CD4-positive, alpha-beta T cell treated with Interleukin-4 for 1 hour (primary cell): ENCODE results near the gene SLC38A9.
A peak's percentile ranks its signal among the peaks of the same experiment; 100 is the strongest.
"Not testable (repeated sequence)": the region's sequence is repeated elsewhere in the genome, so short reads cannot be mapped to it uniquely, and the experiment has no call there.

Experiments used
- DNase-seq, 2 donors: peaks; one replicate each; pipeline ENCODE4 v3.0.0-alpha.2; 2020 to 2022

The SLC38A9 gene

DNA sequence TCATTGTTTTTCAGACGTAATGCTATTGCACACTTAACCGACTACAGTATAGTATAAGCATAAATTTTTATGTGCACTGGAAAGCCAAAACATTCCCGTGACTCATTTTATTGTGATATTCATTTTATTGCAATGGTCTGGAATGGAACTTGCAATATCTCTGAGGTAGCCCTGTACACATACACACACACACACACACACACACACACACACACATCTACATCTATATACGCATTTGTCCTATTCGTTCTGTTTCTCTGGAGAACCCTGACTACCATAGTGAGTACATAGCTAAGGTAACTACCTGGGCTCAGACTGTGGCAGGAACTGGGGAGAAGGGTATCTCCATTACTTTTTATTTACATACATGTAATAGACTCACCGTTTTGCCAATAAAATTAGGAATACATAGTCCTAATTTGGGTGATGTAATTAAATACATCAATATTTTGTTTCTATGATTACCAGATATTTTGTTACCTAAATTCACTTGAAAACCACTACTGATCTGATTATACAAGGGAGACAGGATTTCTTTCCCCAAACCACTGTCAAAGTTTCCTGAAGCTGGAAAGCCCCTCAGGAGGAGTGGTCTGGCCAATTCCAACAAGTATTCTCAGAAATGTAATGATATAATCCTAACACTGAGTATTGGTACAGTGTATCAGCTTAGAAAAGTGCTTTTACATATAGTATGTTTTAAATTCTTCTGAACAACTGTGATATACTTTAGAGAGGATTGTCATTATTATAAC is 103.4 kb downstream of the SLC38A9 start:
- no peak for DNase-seq

DNA sequence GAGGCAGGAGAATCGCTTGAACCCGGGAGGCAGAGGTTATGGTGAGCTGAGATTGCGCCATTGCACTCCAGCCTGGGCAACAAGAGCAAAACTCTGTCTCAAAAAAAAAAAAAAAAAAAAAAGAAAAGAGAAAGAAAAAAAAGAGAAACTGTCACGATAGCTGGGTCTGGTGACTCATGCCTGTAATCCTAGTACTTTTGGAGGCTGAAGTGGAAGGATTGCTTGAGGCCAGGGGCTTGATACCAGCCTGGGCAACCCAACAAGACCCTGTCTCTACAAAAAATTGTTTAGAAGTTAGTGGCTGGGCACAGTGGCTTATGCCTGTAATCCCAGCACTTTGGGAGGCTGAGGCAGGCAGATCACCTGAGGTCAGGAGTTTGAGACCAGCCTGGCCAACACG is 104.8 kb downstream of the SLC38A9 start:
- not testable (repeated sequence) for DNase-seq

DNA sequence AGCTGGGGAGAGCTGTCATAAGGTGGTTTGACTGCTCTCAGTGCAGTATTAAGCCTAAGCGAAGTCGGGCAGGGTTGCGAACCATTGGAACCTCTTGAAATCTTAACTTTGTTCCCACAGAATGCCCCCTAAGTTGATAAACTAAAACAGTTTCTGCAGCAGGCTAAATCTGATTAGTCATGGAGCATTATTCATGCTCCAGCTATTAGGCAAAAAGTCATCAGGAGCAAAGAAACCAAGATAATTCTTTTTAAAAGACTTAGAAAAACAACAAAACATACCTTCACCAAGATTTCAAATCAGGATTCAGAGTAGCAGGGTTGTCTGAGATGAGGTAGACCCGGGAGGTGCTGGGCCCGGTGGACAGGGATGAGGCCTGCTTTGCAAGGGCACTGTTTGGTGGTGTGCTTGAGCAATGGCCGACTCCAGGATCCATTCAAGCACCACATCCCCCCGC is 107.5 kb downstream of the SLC38A9 start:
- no peak for DNase-seq

DNA sequence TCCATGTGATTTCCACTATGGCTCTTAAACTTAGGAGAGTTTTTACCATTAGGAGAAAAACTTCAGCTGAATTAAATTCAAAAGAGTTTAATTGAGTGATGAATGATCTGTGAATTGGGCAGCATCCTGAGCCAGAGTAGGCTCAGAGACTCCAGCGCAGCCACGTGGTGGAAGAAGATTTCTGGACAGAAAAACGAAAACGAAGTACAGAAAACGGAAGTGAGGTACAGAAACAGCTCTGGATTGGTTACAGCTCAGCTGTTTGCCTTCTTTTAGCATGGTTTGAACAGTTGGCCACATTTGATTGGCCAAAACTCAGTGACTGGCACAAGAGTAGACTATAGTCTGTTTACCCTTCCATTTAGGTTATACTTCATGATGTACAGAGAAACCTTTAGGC is 108.2 kb downstream of the SLC38A9 start:
- no peak for DNase-seq

DNA sequence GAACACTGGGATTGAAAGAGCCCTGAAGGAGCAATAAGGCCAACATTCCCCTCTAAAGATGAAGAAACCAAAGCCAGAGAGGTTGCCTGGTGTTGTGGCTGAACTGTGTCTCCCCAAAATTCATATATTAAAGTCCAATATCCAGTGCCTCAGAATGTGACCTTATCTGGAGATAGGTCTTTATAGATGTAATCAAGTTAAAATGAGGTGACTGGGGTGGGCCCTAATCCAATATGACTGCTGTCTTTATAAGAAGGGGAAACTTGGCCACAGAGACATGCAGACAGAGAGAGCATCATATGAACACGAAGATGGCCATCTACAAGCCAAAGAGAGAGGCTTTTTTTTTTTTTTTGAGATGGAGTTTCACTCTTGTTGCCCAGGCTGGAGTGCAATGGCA is 110.5 kb downstream of the SLC38A9 start:
- DNase-seq = no peak

DNA sequence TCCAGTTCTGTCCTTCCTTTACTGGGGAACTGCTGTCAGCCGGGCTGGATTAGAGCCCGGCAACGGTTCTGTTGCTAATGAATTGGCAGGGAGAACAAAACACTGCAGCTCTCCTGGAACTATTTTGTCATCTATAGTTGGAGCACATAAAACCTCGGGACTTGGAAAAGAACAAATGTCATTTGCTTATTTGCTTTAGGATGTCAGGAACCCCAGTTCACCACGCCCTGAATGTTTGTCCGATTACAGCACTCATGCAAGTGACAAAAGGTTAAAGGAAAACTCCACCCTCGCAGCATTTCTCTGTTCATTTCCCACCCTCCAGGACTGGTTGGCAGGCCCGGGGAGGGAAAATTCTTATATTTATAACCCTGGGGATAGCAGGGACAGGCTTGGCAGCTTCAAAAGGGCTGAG is 110.9 kb downstream of the SLC38A9 start:
- DNase-seq = no peak

DNA sequence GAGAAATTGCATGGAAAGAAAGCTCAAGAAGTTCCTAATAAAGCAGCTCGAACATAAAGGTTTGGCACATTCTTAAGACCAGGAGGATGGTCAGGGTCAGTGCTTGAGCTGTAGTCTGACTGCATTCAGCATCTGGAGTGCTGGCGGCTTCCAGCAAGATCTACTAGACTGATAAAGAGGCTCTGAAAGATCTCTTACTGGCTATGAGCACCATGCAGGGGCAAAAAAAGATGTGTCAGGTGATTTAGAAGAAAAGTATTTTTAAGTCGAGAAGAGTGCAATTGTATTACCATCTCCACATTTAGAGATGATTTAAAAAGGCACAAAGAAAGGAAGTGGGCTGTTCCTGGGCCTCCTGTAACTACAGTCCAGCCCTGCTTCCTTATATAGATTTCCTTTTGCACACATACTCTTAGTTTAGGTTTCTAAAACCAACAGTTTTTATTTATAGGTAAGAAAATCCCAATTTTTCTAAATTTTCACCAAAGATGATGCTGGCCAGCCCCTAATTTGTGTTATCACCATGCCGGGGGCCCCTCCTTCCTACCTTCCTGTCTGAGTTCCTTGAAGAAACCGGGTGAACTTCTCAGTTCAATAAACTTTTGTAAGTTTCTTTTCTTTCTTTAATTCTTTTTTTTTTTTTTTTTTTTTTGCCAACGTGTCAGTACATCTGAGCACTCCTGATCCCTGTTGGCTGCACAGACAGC is 111.5 kb downstream of the SLC38A9 start:
- no peak for DNase-seq

DNA sequence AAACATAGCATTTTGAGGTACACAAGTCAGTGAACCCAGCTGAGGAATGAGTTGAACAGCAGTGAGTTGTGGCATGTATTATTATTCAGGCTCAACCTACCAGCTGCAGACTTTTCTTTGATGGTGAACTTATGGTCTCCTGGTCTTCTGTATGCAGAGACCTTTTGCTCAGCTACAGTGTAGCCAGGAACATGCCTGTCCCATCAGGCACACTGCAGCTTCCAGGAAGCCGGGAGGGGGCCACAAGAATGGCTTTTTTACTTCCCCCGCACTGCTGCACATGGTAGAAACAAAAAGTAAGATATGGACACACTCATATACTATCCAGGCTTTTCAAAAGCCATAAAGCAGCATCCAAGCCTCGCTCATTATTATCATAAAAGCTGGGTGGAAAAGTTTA is 112.0 kb downstream of the SLC38A9 start:
- no peak for DNase-seq

DNA sequence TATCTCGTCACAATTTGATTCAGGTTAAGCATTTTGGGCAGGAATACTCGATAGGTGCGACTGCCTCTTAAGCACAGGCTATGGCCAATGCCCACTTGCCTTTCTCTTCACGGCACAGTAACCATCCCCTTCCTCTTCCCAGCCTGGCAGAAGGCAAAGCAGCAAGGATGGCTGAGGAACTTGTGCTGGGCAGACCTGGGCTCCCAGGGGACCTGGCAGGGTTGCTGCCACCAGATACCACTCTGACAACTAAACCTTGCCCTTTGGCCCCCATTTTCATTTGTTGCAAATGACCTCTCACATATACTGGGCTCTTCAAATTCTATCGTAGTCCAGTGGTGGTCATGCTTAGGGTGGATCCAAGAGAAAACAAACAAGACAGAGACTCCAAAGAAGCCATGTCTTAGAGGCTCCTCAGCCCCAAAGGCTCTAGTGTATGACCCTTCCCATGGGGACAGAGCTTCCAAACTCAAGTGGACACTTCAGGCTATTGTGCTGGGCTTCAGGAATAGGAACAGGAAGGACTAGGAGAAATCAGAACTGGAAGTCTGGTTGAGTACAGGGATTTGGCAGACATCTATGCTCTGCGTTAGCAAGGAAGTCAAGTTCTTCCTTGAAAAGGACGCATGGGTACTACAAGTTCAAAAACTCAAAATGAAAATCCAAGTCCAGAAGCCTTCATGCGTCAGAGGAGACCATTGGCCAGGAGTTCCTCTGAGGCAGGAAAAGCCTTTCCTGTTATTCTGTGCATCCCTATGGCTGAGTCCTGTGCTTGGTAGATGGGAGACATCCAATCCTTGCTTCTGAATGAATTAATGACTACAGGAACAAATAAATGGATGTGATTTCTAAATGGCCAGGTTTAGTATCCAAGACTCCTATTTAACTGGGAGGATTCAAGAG is 112.7 kb downstream of the SLC38A9 start:
- no peak for DNase-seq

DNA sequence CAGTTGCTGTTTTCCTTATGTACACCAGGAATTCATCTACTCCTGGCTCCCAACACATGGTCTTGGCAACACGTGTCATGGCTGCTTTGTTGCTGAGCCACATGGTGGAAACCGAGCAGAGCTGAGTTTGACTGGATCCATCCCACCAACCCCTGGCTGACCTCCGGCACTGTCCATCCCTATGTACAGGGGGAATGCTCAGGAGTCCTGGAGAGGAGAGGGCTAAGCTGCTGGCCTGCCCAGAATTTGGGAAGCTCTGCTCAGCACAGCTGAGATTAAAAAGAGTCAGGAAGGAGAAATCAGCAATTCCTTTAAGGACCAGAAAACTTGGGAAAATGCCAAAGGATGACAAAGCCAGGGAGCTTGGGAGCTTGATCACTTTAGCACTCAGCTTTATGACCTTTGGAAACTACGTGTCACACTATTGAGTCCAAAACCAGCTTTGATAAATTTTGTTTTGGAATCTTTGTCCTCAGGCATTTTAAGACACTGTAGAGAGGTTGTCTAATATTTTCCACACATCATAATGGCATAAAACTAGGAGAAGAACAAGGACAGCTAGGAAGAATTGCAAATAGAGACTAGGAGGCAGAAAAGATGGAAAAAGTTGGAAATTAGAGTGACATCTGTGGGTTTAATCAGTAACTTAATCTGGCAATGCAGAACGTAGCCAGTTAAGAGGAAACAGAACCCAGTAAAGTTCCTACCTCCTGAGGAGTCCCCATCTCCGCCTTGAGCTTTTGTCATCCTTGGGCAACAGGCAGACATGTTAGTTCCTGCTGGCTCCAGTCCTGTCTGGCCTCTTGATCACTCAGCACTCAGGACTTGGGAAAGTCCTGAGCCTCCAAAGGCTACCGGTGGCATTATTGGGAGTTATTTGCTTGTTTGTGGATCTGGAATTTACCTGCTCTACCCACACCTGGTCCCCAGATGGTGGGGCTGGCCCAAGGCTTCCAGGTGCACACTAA is 114.8 kb downstream of the SLC38A9 start:
- no peak for DNase-seq

DNA sequence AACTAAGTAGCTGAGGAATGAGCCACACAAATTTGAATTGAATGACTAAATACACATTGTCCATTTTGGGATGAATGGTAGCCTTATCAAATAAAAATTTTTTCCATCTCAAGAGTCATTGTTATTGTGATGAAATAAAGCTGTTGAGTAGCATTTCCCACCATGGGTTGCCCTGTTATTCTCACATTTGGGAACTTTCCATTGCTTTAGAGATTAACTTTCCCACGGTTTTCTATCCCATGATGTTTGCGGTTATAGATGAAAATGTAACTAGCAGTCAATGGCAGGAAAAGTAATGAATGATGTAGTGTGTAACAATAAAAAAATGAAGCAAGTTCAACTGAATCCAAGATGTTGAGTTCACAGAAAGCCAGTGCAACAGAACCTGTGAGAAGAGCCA is 117.5 kb downstream of the SLC38A9 start:
- DNase-seq = no peak

DNA sequence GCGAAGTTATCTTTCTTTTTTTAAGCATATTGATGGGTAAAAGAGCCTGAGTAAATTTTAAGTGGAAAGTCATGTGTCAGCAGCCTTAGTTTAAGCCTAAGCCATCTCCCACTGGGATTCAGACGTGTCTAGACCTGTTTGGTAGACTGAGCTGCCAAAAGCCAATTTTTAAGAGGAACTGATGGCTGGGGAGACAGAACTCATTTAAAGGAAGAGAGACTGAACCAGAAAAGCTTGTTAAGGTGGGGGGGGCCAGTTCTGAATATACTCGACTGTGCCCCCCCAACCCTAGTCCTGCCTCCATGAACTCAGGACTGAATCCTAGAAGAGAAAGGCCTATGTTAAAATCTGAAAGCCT is 119.0 kb downstream of the SLC38A9 start:
- no peak for DNase-seq

DNA sequence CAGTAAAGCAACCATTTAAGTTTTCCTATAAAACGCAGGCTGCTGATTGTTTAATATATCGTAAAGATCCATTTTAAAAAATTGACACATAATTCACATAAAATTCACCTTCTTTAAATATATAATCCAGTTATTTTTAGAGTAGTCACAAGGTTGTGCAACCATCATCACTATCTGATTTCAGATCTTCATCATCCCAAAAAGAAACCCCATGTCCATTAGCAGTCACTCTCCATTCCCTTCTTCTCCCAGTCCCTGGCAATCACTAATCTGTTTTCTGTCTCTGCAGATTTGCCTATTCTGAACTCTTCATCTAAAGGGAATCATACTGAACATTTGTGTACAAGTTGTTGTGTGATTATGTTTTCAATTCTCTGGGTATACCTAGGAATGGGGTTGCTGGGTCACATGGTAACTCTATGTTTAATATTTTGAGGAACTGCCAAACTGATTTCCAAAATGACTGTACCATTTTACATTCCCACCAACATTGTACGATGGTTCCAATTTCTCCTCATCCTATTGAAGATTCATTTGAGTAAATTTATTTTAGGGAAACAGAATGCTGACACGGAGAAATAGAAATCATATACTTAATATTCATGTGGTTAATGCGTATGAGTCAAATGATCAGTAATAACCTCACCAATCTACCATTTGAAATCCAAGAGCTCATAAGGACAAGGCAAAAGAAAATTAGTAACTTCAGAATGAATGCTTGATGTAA is 119.6 kb downstream of the SLC38A9 start:
- DNase-seq = no peak

DNA sequence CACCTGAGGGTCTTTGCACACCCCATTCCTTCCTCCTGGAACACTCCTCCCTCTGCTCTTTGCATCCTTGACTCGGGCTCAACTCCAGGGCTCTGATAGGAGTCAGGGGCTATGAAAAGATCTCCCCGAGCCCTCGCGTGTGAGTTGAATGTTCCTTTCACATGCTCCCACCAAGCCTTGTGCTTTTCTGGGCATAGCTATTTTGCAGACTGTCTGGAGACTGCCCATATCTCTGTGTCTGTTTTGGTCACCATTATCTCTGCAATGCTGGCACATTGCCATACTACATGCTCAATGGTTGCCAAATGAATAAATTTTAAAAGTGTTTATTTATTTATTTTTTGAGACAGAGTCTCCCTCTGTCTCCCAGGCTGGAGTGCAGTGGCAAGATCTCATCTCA is 120.4 kb downstream of the SLC38A9 start:
- no peak for DNase-seq

DNA sequence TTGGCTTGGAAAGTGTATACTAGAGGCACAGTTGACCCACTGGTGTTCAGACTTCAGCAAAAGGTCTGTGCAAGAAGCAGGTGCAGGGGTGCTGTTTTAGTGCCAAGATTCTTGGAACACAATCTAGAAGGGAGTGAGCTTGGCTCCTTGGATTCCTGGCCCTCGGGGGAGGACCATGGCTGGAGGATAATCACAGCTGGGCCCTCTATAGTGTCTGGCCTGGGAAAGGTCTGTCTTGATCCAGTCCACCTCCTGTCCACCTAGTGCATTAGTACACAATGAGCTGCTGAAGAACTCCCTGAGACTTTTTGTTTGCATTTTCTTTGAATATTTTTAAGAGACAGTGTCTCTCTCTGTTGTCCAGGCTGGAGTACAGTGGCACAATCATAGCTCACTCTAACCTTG is 126.9 kb downstream of the SLC38A9 start:
- no peak for DNase-seq

DNA sequence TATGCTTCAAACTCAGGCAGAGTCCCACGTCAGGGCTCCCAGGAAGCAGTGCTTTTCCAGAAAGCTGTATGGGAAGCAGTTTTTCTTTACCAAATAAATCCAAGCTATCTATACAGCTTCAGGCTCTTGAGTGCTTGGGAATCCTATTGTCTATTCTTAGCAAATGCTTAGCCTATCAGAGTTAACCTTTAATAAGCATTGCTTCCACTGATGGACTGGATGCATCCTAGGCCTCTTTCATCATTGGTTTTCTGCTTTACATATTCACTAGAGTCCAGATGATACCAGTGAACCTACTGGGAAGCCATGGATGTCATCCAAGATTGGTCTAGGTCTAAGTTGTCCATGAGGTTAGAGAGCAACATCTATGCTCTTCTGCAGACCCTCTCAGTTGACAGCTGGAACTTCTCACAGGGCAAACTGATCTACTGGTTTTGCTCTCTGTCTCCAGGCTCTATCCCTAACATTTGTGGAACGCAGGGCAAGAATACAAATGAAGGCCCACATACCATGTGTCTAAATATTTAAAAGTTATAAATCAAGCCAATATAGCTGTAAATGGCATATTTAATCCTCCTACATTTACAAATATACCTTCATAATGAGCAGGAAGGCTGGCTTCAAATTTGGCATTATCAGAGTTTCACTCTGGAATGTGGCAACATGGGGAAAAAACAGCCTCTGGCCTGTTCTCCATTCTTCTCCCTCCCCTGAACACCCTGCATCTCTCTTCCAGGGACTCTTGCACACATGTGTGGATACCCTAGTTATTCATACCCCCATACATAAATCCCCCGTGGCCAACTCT is 127.5 kb downstream of the SLC38A9 start:
- DNase-seq = no peak

DNA sequence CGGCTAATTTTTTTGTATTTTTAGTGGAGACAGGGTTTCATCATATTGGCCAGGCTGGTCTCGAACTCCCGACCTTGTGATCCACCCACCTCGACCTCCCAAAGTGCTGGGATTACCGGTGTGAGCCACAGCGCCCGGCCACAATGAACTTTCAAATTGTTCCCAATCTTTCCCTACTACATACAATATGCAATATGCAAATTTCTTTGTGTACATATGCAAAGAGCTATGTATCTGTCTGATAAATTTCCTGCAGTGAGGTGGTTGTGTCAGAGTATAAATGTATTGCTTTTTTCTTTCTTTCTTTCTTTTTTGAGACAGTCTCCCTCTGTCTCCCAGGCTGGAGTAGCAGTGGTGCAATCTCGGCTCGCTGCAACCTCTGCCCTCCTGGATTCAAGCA is 128.5 kb downstream of the SLC38A9 start:
- no peak for DNase-seq

DNA sequence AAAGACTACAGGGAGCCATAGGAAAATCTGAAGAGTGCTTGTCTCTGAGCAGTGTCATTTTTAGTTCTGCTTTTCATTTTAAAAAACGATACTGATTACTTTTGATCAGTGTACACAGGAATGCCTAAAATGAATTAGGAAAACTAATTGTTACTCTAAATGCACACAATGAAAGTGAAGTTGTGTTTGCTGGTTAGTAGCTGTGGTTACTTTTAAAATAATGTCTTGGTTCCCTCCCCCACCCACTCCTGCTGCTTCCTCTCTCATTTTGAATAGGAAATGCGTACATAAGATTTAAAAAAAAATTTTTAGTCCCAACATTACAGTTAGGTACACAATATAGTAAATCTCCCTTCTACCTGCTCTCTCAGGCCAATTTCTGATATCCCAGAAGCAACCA is 129.9 kb downstream of the SLC38A9 start:
- DNase-seq = peak in 1 of 2 donors; percentile 10

DNA sequence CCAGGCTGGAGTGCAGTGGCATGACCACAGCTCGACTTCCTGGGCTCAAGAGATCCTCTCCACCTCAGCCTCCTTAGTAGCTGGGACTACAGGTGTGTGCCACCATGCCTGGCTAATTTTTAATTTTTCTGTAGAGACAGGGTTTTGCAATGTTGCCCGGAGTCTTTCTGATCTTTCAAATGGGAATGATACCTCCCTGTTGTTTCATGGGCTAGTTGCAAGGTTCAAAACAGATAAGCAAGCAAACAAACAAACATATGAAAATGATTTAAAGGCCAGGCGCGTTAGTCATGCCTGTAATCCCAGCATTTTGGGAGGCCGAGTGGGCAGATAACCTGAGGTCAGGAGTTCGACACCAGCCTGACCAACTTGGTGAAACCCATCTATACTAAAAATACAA is 132.1 kb downstream of the SLC38A9 start:
- DNase-seq = no peak

DNA sequence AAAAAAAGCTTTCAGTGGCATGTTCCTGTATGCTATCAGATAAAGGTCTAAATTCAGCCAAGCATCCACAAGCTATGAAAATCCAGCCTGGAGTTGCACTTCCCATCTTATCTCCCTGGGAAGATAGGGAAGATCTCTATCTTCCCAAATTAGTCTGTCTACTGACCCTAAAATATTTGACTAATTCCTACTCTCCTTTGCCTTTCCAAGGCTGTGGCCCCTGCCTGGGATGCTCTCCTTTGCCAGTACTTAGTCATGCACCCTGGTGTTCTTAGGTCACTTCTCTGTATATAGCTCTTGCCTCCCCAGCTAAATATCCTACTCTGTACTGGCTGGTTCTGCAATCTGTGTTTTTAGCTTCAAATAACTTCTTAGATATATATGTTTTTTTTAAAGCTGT is 133.4 kb downstream of the SLC38A9 start:
- DNase-seq = no peak
